Stimulated activated CD4-positive, alpha-beta T cell treated with anti-CD3 and anti-CD28 coated beads, Interleukin-2, amount 100 ng/mL, for 48 hours (primary cell): ENCODE data around the gene SPPL3.
"Not testable (repeated sequence)": the region's sequence is repeated elsewhere in the genome, so short reads cannot be mapped to it uniquely, and the experiment has no call there.

Source experiments
- DNase-seq, 2 donors: peaks; one replicate each; pipeline ENCODE4 v3.0.0-alpha.2; 2020

SPPL3 gene

DNA sequence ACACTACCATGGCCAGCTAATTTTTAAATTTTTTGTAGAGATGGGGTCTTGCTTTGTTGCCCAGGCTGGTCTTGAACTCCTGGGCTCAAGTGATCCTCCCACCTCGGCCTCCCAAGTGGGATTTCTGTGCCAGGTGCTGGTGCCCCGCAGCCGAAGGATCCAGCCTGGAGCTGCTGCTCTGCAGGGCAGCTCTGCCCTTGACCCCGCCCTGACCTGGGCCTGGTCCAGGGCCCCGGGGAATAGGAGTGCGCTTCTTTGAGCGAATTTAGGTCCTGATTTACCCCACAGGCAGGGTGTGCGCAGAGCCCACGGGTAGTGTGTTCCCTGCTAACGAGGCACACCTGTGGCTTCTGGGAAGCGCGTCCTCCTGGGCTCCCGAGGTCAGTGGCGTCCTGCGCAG is 163.3 kb downstream of the SPPL3 start:
- no peak for DNase-seq

DNA sequence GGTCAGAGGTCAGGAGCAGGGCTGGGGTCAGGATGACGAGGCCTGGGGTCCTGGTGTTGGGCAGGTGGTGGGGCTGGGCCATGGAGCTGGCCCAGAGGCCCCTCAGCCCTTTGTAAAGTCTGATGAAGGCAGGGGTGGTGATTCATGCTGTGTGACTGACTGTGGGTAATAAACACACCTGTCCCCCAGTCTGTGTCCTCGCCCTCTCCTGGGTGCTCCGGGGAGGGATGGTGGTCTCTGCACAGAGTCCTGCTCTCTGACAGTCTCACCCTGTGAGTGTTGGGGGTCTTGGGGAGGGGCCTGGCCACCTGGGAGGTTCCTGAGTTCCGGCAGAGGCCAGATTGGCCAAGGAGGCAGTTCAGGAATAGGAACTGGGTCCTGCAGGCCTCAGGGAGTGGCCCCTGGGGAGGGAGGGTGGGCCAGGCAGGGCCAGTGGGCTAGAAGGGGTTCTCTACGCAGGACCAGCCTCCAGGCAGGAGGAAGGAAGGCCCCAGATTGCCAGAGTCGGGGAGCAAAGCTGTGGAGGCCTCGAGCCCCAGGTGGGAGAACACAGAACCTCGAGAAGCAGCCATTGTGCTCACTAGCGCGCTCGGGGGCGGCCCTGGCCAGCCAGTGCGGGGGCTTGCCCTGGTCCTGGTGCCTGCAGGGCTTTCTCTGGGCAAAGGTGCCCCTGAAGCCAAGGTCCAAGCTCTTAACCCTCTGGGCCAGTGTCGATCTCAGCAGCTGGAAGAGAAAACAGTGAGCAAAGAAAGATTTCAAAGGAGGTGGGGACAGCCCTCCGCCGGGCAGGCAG is 164.1 kb downstream of the SPPL3 start:
- DNase-seq, result no peak

- DNase-seq, result no peak
These were observed 165.0 kb downstream of the SPPL3 start for GRCh38 chr12:120739031-120739762.

GRCh38 chr12:120738252-120739030 is 165.7 kb downstream of the SPPL3 start:
- no peak for DNase-seq

GRCh38 chr12:120737557-120738251 is 166.5 kb downstream of the SPPL3 start:
- DNase-seq, result no peak

DNA sequence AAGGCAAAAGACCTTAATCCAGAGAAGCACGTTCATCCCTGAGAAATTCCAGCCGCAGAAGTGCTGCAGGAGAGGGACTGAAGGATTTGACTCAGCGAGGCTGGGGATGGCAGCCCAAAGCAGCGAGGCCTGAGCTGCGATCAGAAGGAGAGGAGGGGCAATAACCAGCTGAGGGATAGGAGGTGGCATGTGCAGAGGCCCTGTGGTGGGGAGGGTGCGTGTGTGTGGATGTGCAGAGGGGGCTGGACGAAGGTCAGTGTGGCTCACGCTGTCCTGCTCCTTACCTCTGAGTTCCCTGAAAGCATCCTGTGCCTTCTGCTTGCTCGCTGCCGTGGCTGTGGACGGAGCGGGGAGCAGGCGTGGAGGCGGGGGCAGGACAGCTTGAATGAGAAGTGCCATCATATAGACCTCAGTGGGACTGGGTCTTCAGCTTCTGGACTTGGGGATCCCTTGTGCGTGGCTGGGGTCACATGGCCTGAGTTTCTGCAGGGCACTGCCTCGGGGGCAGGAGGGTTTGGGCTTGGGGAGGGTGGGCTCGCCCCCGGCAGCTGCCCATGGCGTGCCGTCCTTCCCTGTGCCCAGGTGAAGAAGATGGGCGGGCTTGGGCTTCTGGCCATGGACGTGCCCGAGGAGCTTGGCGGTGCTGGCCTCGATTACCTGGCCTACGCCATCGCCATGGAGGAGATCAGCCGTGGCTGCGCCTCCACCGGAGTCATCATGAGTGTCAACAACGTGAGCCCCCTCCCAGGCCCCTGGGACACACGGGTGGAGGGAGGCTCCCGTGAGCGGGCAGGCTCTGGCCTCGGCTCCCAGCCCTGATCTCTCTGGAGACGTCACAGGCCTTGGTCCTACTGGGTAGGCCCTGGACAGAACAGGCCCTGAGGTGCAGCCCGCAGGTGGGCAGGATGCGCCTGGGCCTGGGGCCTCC is 167.5 kb downstream of the SPPL3 start:
- DNase-seq, result no peak

GRCh38 chr12:120735181-120735580 is 169.0 kb downstream of the SPPL3 start:
- no peak for DNase-seq

- no peak for DNase-seq
These were observed 169.9 kb downstream of the SPPL3 start for GRCh38 chr12:120734210-120734609.

- no peak for DNase-seq
These were observed 170.6 kb downstream of the SPPL3 start for GRCh38 chr12:120733574-120733973.

GRCh38 chr12:120732198-120732597 is 172.0 kb downstream of the SPPL3 start:
- DNase-seq, result not testable (repeated sequence)

DNA sequence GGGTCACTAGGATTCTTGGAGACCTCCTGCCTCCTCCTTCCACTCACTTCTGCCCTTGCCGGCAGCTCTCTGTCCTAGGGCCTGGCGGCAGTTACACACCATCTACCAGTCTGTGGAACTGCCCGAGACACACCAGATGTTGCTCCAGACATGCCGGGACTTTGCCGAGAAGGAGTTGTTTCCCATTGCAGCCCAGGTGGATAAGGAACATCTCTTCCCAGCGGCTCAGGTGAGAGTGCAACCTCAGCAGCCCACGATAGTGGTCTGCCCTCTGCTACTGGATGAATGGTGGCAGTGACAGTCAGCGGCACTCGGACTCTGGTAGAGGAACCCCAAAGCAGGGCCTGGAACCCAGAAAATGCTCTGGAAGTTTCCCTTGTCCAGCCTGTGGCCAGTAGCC is 177.2 kb downstream of the SPPL3 start:
- no peak for DNase-seq

GRCh38 chr12:120726510-120726793 is 177.7 kb downstream of the SPPL3 start:
- DNase-seq, result no peak

DNA sequence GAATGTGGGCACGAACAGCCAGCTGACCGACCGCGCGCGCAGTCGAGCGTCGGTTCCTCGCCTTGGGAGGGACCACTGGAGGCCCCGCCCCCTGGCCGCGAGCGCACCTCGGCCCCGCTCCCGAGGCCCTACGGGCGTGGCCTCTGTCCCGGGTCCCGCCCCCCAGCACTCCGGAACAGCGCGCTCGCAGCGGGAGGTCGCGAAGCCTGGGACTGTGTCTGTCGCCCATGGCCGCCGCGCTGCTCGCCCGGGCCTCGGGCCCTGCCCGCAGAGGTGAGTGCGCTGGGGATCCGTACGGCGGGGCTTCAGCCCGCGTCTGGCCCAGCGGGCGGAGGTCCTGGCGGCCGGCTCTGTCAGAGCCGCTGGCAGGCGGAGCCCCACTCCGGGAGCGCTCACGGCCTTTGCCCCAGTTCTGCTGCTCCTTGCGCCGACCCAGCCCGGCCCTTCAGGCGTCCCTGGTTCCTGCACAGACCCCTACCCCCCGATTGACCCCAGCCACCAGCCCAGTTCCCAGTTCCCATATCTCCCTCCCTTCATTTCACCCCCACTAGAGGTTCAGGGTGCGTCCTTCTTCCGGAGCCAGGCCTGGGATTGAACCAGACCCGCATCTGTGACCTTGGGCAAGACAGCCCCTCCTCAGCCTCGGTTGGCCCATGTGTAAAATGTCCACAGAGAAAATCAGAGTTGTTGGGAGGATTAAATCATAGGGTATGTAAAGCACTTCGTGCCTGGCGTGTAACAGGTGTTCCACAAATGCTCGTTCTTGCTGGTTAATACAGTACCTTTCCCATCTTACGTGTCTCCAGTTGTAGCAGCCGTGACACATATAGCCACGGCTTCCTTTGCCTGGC is 178.3 kb downstream of the SPPL3 start, which contains the start of gene ACADS:
ACADS (plus strand) TSS at position 168 of the 851 bp plus-strand sequence; CDS start at position 228, 60 bp downstream.
- peak; percentile 87 to 88 for DNase-seq

DNA sequence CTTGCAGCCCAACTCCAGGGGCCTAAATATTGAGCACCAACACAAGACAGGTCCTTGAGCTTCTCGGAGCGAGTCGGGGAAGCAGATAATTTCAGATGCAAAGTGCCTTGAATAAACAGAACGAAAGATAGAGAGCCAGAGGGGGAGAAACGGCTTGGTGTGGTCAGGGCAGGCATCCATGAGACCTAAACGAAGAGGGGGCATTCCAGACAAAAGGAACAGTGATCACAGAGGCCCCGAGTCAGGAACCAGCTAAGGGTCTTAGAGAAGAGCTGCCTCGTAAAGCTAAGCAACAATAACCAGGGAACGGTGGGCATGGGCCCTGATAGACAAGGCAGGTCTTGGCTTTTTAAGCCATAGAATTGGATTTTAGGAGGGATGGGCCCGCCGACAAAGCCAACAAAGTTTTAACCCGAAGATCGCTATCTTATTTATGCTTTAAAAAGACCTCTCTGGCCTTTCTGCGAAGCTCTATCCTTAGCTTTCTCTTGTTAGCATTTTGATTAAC is 179.0 kb downstream of the SPPL3 start:
- DNase-seq, result no peak

GRCh38 chr12:120724720-120725119 is 179.4 kb downstream of the SPPL3 start:
- no peak for DNase-seq

DNA sequence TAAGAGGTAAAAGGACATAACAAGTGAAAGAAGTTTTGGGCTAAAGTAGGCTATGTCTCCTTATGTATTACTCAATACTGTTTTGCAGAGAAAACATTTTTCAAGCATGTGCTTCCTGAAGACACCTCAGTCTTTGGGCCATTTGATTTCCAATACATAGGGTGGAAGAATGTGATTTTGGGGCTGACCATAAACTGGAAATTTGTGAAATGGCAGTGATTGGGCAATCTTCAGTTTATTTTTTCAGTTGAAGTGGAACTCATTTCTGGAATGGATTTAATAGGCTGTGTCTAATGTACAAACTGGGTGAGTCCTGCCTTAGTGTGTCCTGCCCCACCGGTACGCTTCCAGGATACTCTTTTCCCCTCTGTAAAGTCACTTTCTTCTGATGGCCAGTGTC is 181.4 kb downstream of the SPPL3 start:
- DNase-seq, result no peak

DNA sequence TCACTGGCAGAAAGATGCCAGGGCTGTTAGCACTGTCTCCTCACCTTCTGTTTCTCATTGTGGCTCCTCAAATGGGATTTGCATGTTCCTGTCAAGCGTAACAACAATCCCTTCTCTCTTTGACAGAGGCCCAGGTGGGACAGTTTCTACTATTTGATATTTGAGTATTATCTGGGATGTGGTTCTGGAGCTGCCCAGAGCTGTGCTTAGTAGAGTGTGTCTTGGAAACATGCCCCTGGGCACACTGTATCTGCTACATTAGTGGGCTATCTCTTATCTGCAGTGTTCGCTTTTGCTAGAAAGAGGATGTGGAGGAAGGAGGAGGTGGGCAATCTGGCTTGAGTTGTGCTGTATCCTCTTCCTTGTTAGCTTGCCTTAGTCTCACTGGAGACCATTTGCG is 182.3 kb downstream of the SPPL3 start:
- DNase-seq, result no peak

DNA sequence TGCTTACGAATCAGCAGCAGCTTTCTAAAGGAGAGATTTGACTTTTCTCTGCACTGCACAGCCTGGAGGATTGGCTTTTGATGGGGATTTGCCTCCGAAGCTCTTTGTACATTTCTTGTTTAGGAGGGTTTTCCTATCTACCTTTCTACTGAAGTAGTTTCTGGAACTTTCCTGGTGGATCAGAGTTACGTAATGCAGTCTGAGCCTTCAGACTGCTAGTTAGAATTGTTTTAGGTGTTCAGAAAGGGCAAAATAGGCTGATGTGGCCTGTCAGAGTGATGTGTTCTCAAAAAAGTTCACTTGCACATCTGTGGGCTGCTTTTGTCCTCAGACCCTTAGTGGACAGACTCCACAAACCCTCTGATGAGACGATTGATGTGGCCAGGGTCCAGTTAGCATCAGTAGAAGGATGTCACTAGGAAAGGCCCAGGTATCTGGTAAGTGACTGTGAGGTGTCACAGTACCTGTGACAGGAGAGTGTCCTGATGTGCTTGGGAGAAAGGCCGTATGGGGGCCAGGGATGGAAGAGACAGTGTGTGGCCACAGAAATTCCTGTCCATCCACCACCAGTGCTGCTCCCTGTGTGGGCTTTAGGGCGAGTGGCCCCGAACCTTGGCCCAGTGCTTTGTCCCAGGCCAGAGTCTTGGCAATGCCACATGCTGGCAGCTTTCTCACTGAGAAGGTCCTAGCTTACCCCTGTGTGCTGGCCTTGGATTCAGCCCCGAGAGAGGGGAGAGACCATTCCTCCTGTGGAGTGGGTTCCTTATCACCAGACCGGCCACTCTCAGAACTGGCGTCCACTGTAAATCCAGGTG is 183.0 kb downstream of the SPPL3 start:
- DNase-seq, result no peak

DNA sequence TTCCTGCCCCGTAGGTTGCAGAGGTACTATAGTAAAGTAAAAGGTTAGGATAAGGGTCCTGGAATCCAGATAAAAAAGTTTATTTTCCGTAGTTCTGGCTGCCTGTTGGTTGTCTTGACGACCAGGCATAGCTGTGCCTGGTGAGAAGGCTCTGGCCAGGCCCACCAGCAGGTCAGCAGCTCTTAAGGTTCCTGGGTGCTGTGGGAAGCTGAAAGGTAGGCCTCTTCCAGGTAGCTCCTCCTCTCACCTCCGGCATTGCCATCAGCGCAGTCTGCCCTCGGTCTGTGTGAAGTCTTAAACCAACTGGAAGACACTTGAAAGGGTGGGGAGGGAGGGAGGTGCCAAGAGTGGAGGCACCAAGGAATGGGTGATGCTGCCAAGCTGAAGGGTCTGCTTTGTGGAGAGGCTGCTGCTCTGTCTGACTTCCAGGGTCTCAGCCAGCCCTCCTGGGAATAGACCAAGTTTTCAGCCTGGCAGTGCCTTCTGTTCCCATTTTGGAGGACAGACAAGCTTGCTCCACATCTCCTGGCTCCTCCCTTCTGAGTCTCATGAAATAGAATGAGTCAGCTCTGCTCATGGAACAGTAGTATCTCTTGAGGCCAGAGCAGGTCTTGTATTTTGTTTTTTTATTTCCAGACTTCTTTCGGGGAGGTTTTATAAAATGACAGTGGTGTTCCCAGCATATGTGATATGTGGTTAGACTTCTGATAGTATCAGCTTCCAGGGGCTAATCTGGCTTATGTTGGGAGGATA is 183.7 kb downstream of the SPPL3 start:
- DNase-seq, result no peak
